Keratinocyte (primary cell): ENCODE data around the gene BAG3. TPM values are rescaled to one million over a fixed set of nuclear protein-coding genes. Genes with fewer than 3 reads are reported as not detected.

Experiments
- DNase-seq: peaks from one replicate; pipeline ENCODE4 v3.0.0-alpha.2; 2011; ENCODE audit warnings: low read depth, missing footprints, low spot score
- FAIRE-seq: peaks from 2 replicates; lab custom pipeline; 2011; peaks lifted over from hg19 to GRCh38; lab: Jason Lieb, UNC
- H2AFZ ChIP-seq: 2 replicates; pipeline ENCODE4 v1.6.0; 2012; ENCODE audit warnings: low read length, control low read depth, inconsistent platforms; ENCODE audit not compliant: control insufficient read depth
- H3K27ac ChIP-seq: 2 replicates; pipeline ENCODE4 v1.5.1; 2011; ENCODE audit warnings: low read length; ENCODE audit not compliant: control insufficient read depth, insufficient read depth
- H3K27me3 ChIP-seq: 3 replicates; pipeline ENCODE4 v1.6.0; 2011; ENCODE audit warnings: low read length; ENCODE audit not compliant: control insufficient read depth, insufficient read depth; ENCODE audit errors: extremely low read depth
- H3K36me3 ChIP-seq, 2 experiments: 2 replicates in 1 of 2; 3 replicates in 1 of 2; pipeline ENCODE4 v1.5.1; 2011; ENCODE audit warnings: low read length in 2 of 2, mild to moderate bottlenecking in 1 of 2; ENCODE audit not compliant: control insufficient read depth in 2 of 2, insufficient read depth in 2 of 2; ENCODE audit errors: extremely low read depth in 1 of 2
- H3K4me1 ChIP-seq: 3 replicates; pipeline ENCODE4 v1.5.1; 2011; ENCODE audit warnings: low read length; ENCODE audit not compliant: control insufficient read depth, insufficient read depth; ENCODE audit errors: extremely low read depth
- H3K4me2 ChIP-seq: 3 replicates; pipeline ENCODE4 v1.6.0; 2011; ENCODE audit warnings: low read depth, low read length; ENCODE audit not compliant: control insufficient read depth, insufficient read depth; ENCODE audit errors: extremely low read depth
- H3K4me3 ChIP-seq, 3 experiments: fragments of 200-600 bp in 1 of 3; sonication (generic) in 1 of 3; 2 replicates in 2 of 3; 3 replicates in 1 of 3; pipeline ENCODE4 v1.5.1; 2011 to 2016; ENCODE audit warnings: low read length in 3 of 3, mild to moderate bottlenecking in 3 of 3, control low read depth in 2 of 3, inconsistent platforms in 1 of 3, low read depth in 1 of 3, mixed read lengths in 1 of 3, mixed run types in 1 of 3, moderate library complexity in 1 of 3; ENCODE audit not compliant: control insufficient read depth in 2 of 3, insufficient read depth in 2 of 3; ENCODE audit errors: extremely low read depth in 1 of 3
- H3K79me2 ChIP-seq: 2 replicates; pipeline ENCODE4 v1.6.0; 2012; ENCODE audit warnings: low read length; ENCODE audit not compliant: control insufficient read depth, insufficient read depth
- H3K9ac ChIP-seq: 3 replicates; pipeline ENCODE4 v1.6.0; 2011; ENCODE audit warnings: low read length; ENCODE audit not compliant: control insufficient read depth, insufficient read depth; ENCODE audit errors: extremely low read depth
- H3K9me1 ChIP-seq: 3 replicates; pipeline ENCODE4 v1.6.0; 2011; ENCODE audit warnings: low read length; ENCODE audit not compliant: control insufficient read depth, insufficient read depth; ENCODE audit errors: extremely low read depth
- H3K9me3 ChIP-seq: 2 replicates; pipeline ENCODE4 v1.5.1; 2012; ENCODE audit warnings: low read depth, low read length; ENCODE audit not compliant: control insufficient read depth
- H4K20me1 ChIP-seq: 3 replicates; pipeline ENCODE4 v1.6.0; 2011; ENCODE audit warnings: low read length; ENCODE audit not compliant: control insufficient read depth, insufficient read depth; ENCODE audit errors: extremely low read depth
- CTCF ChIP-seq, 3 experiments: IDR thresholded peaks in 1 of 3; conservative IDR thresholded peaks in 1 of 3; optimal IDR thresholded peaks in 1 of 3; 2 replicates in 2 of 3; 3 replicates in 1 of 3; pipeline versions ENCODE3 to v1.5.1; 2011; ENCODE audit warnings: low read length in 3 of 3, mild to moderate bottlenecking in 3 of 3, moderate library complexity in 2 of 3, control low read depth in 1 of 3, inconsistent platforms in 1 of 3; ENCODE audit not compliant: insufficient read depth in 2 of 3; ENCODE audit errors: extremely low read depth in 1 of 3
- EZH2 ChIP-seq: IDR thresholded peaks from one replicate; pipeline ENCODE4 v1.6.1; 2012; ENCODE audit warnings: inconsistent platforms, mild to moderate bottlenecking, low read length, moderate library complexity
- dilution Hi-C: fragments of 300-500 bp; cut with MboI; formaldehyde crosslinking; loops from one replicate; pipeline ENCODE4 v1.7.0; 2020; ENCODE audit warnings: low sequenced_read_pairs; ENCODE audit not compliant: extremely low pct_ligation_motif_present
- polyA plus RNA-seq, 5 experiments: library from polyadenylated mRNA; depleted of rRNA in 3 of 5; stranded (reverse) in 3 of 5; stranded (forward) in 1 of 5; unstranded in 1 of 5; fragments of >200 nt; gene quantifications; 1 replicate in 1 of 5; 2 replicates in 3 of 5; 3 replicates in 1 of 5; pipeline versions ENCODE4 v1.2.1 to v1.2.3, GENCODE V29; 2011 to 2012; ENCODE audit warnings: missing spikeins in 2 of 5, low read depth in 1 of 5, low replicate concordance in 1 of 5

Gene BAG3
- polyA plus RNA-seq, 1 donor (not counting 4 experiments of a cell fraction or from before 2014, with no cell fraction given) = 26.2 TPM

- Histone ChIP-seq H2AFZ (peak overlapping the region; percentile 14), H3K4me3 (no peak overlapping the region), H3K9me1 (no peaks in the 10 kb centered on the region), H3K36me3 (no peaks in the 10 kb centered on the region), H3K79me2 (no peaks in the 10 kb centered on the region), H3K27ac (no peak overlapping the region), H4K20me1 (no peaks in the 10 kb centered on the region), H3K9me3 (no peaks in the 10 kb centered on the region), H3K4me1 (peaks cover 15% of the 10 kb centered on the region), H3K27me3 (no peaks in the 10 kb centered on the region), H3K9ac (no peak overlapping the region), H3K4me2 (no peak overlapping the region)
- no peak for FAIRE-seq
- TF ChIP-seq CTCF (optimal IDR thresholded peaks at IDR 0.05 in 1 of 3, IDR thresholded peaks at IDR 0.05 in 1 of 3, conservative IDR thresholded peaks at IDR 0.05 in 1 of 3; ENCODE audit: extremely low read depth in 1 of 3, insufficient read depth in 2 of 3, low read length in 3 of 3) (no peak), EZH2 (no peak)
- no peak for DNase-seq
- dilution Hi-C loops = no loop called here
Measured at GRCh38 chr10:119620241-119621077, 30.7 kb upstream of the BAG3 start.

DNA sequence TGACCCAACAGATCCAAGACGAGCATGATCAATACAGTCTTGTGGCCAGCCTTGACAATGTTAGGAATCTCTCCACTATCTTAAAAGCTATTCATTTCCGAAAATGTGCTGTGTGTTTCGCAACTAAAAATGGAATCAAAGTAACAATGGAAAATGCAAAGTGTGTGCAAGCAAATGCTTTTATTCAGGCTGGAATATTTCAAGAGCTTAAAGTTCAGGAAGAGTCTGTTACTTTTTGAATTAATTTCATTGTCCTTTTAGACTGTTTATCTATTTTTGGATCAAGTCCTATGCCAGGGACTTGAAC lies 30.1 kb upstream of the BAG3 start:
- Histone ChIP-seq H4K20me1 (no peaks in the 10 kb centered on the region), H3K27me3 (no peaks in the 10 kb centered on the region), H3K4me1 (peaks cover 15% of the 10 kb centered on the region), H3K9ac (no peak overlapping the region), H3K4me2 (no peak overlapping the region), H3K79me2 (no peaks in the 10 kb centered on the region), H3K9me3 (no peaks in the 10 kb centered on the region), H3K9me1 (no peaks in the 10 kb centered on the region), H3K27ac (no peak overlapping the region), H2AFZ (no peak overlapping the region), H3K36me3 (no peaks in the 10 kb centered on the region), H3K4me3 (no peak overlapping the region)
- no peak for FAIRE-seq
- TF ChIP-seq EZH2 (no peak), CTCF (optimal IDR thresholded peaks at IDR 0.05 in 1 of 3, IDR thresholded peaks at IDR 0.05 in 1 of 3, conservative IDR thresholded peaks at IDR 0.05 in 1 of 3; ENCODE audit: extremely low read depth in 1 of 3, insufficient read depth in 2 of 3, low read length in 3 of 3) (no peak)
- no peak for DNase-seq
- dilution Hi-C loops = no loop called here
